K562 (cell line): Measurements from ENCODE around the gene ITPRIP. TPM values are rescaled to one million over a fixed set of nuclear protein-coding genes. Genes with fewer than 3 reads are reported as not detected.

Experiments
- ATAC-seq: fragments of 200-7000 bp; cut with Tn5 transposase; 3 replicates; pipeline ENCODE4 v1.9.1; 2020; ENCODE audit warnings: moderate library complexity
- BruUV-seq: library from RNA; stranded (reverse); fragments of 400-500 nt; replicated peaks from 2 replicates; lab custom pipeline; 2021; lab: Mats Ljungman, UMichigan
- CTCF ChIA-PET: fragments of 300-600 bp; formaldehyde crosslinking; extraction: SDS; loops from one replicate; lab custom pipeline; 2021; ENCODE audit warnings: low intra/inter-chr PET ratio; lab: Yijun Ruan, JAX
- POLR2A ChIA-PET: fragments of 300-600, 350-650 bp; sonication (Branson Sonifier 250); formaldehyde crosslinking; extraction: SDS; loops from one replicate; lab custom pipeline; 2021; ENCODE audit warnings: antibody characterized with exemption, inconsistent platforms; lab: Yijun Ruan, JAX
- DNase-seq, 4 experiments: peaks; one replicate each; pipeline versions ENCODE4 v3.0.0 to v3.0.0-alpha.2; 2011 to 2018; ENCODE audit warnings: low spot score in 3 of 4, mixed read lengths in 3 of 4; ENCODE audit errors: extremely low read depth in 1 of 4
- FAIRE-seq: peaks from 2 replicates; lab custom pipeline; 2011; peaks lifted over from hg19 to GRCh38; lab: Jason Lieb, UNC
- H2AFZ ChIP-seq: 2 replicates; pipeline ENCODE4 v1.6.0; 2011; ENCODE audit warnings: low read depth, low read length, control low read depth, inconsistent platforms
- H3K27ac ChIP-seq: fragments of 200-600 bp; 3 replicates; pipeline ENCODE4 v1.8.0; 2011; ENCODE audit warnings: low read depth, mild to moderate bottlenecking, control low read depth, inconsistent platforms, low read length, moderate library complexity, mixed read lengths; ENCODE audit errors: extremely low read depth
- H3K27me3 ChIP-seq, 2 experiments: fragments of 300-600 bp in 1 of 2; 2 replicates in 1 of 2; 3 replicates in 1 of 2; pipeline versions ENCODE4 v1.6.0 to v1.8.0; 2011; ENCODE audit warnings: inconsistent platforms in 2 of 2, low read length in 2 of 2, mild to moderate bottlenecking in 1 of 2, mixed read lengths in 1 of 2, moderate library complexity in 1 of 2; ENCODE audit not compliant: control insufficient read depth in 2 of 2, insufficient read depth in 2 of 2
- H3K36me3 ChIP-seq: fragments of 300-600 bp; 3 replicates; pipeline ENCODE4 v1.8.0; 2011; ENCODE audit warnings: mild to moderate bottlenecking, low read length, inconsistent platforms; ENCODE audit not compliant: control insufficient read depth, insufficient read depth
- H3K4me1 ChIP-seq, 2 experiments: fragments of 200-600 bp in 1 of 2; replicated peaks in 1 of 2; 2 replicates in 1 of 2; 3 replicates in 1 of 2; pipeline versions ENCODE4 v1.5.1 to v1.8.0; 2011; ENCODE audit warnings: inconsistent platforms in 2 of 2, low read length in 2 of 2, mild to moderate bottlenecking in 1 of 2, mixed read lengths in 1 of 2, moderate library complexity in 1 of 2; ENCODE audit not compliant: control insufficient read depth in 2 of 2, insufficient read depth in 2 of 2
- H3K4me2 ChIP-seq: 2 replicates; pipeline ENCODE4 v1.6.1; 2011; ENCODE audit warnings: low read length, control low read depth, inconsistent platforms, mixed read lengths; ENCODE audit not compliant: insufficient read depth
- H3K4me3 ChIP-seq: fragments of 200-600 bp; sonication (generic), shearing (Covaris generic); 2 replicates; pipeline ENCODE4 v1.5.1; 2016; ENCODE audit warnings: control low read depth, inconsistent platforms
- H3K79me2 ChIP-seq: fragments of 200-600 bp; 3 replicates; pipeline ENCODE4 v1.8.0; 2011; ENCODE audit warnings: low read length, inconsistent platforms; ENCODE audit not compliant: control insufficient read depth, insufficient read depth
- H3K9ac ChIP-seq, 2 experiments: 2 replicates each; pipeline versions ENCODE4 v1.6.0 to v1.6.1; 2011; ENCODE audit warnings: low read depth in 2 of 2, low read length in 2 of 2, control low read depth in 1 of 2, inconsistent platforms in 1 of 2, mild to moderate bottlenecking in 1 of 2, mixed read lengths in 1 of 2; ENCODE audit not compliant: insufficient read depth in 1 of 2
- H3K9me1 ChIP-seq: one replicate; pipeline ENCODE4 v1.6.0; 2011; ENCODE audit warnings: inconsistent platforms, mild to moderate bottlenecking, low read length, moderate library complexity; ENCODE audit not compliant: control insufficient read depth, insufficient read depth
- H3K9me3 ChIP-seq: replicated peaks from 2 replicates; pipeline ENCODE4 v1.5.1; 2011; ENCODE audit warnings: low read depth, low read length, inconsistent platforms; ENCODE audit not compliant: control insufficient read depth, insufficient read depth
- H4K20me1 ChIP-seq: replicated peaks from 2 replicates; pipeline ENCODE4 v1.6.1; 2011; ENCODE audit warnings: low read length, inconsistent platforms, mixed read lengths; ENCODE audit not compliant: control insufficient read depth, insufficient read depth
- CTCF ChIP-seq, 3 experiments: IDR thresholded peaks in 2 of 3; conservative IDR thresholded peaks in 1 of 3; 2 replicates each; pipeline ENCODE4 v1.5.1; 2011 to 2012; ENCODE audit warnings: low read length in 3 of 3, mild to moderate bottlenecking in 3 of 3, control low read depth in 2 of 3, improper control_type of control experiment in 1 of 3, inconsistent platforms in 1 of 3, low read depth in 1 of 3, mixed read lengths in 1 of 3, moderate library complexity in 1 of 3; ENCODE audit not compliant: insufficient read depth in 2 of 3
- ESRRB ChIP-seq: fragments of 250-450 bp; sonication (Bioruptor Pico); IDR thresholded peaks from 2 replicates; pipeline ENCODE4 v1.5.0; 2020; ENCODE audit warnings: mild to moderate bottlenecking, moderate library complexity, borderline replicate concordance
- SMARCB1 ChIP-seq: IDR thresholded peaks from 2 replicates; pipeline ENCODE4 v1.6.1; 2011; ENCODE audit warnings: improper control_type of control experiment, low read depth; ENCODE audit not compliant: insufficient read length
- ZNF184 ChIP-seq: sonication (generic); formaldehyde crosslinking; IDR thresholded peaks from 2 replicates; pipeline ENCODE4 v1.5.0; 2020; ENCODE audit warnings: missing genetic modification reagents
- ZNF318 ChIP-seq, 2 experiments: fragments of 450-650 bp; IDR thresholded peaks; 2 replicates each; pipeline ENCODE4 v1.6.1; 2016; ENCODE audit warnings: mild to moderate bottlenecking in 2 of 2, borderline replicate concordance in 1 of 2, low read depth in 1 of 2, moderate library complexity in 1 of 2
- WGBS: fragments of 100-300 bp; shearing (Covaris generic); methylation state at CpG from one replicate; pipeline ENCODE4 v1.1.6; 2016; ENCODE audit warnings: low coverage, mixed read lengths; ENCODE audit not compliant: insufficient coverage; ENCODE audit errors: missing lambda C conversion rate; 5-methylcytosine and 5-hydroxymethylcytosine counted together
- in situ Hi-C: fragments of 300-500 bp; cut with MboI; formaldehyde crosslinking; loops from 4 replicates; pipeline ENCODE4 v1.15.0; 2018; ENCODE audit warnings: inconsistent platforms, mixed read lengths
- intact Hi-C: fragments of 100-400 bp; cut with micrococcal nuclease; formaldehyde crosslinking; loops from 2 replicates; pipeline ENCODE4 v1.14.2; 2022
- polyA plus RNA-seq, 8 experiments: library from polyadenylated mRNA; depleted of rRNA in 4 of 8; stranded (reverse) in 5 of 8; unstranded in 3 of 8; fragments of >200 nt; fragmentation: Nextera tagmentation in 2 of 8; fragmentation: Illumina TruSeq in 1 of 8; extraction: Ambion mirVana in 2 of 8; extraction: Trizol in 1 of 8; gene quantifications; 2 replicates each; pipeline versions ENCODE4 v1.2.1 to v1.2.3, GENCODE V29; 2011 to 2014; ENCODE audit warnings: inconsistent platforms in 1 of 8, missing spikeins in 1 of 8
- total RNA-seq, 7 experiments: library from RNA; depleted of rRNA in 6 of 7; stranded (reverse); fragments of >200 nt in 6 of 7; fragmentation: Illumina TruSeq in 2 of 7; extraction: Trizol in 2 of 7; gene quantifications; 2 replicates each; pipeline versions ENCODE4 v1.2.1 to v1.2.3, GENCODE V29; 2011 to 2021; ENCODE audit warnings: low replicate concordance in 1 of 7
- TF ChIP-seq, protein P1 (sequence below): fragments of 200-800 bp; sonication (Bioruptor generic); IDR thresholded peaks from 2 replicates; pipeline ENCODE4 v1.6.1; 2017; ENCODE audit warnings: missing genetic modification characterization, missing compliant biosample characterization
- TF ChIP-seq, protein P2 (sequence below): fragments of 250-450 bp; sonication (Bioruptor Pico); IDR thresholded peaks from 2 replicates; pipeline ENCODE4 v1.9.0; 2021; ENCODE audit warnings: mild to moderate bottlenecking, inconsistent platforms

Gene ITPRIP
- total and polyA plus RNA-seq, 9 of the 15 experiments (the other 6 are each of a cell fraction or from before 2014, with no cell fraction given), result 4.4 to 28.5 (median 10.9) TPM

GRCh38 chr10:104262055-104262454 lies 76.2 kb downstream of the ITPRIP start:
- peaks cover 100% of the 10 kb centered on the region for H3K36me3 ChIP-seq
- H3K79me2 ChIP-seq, result peaks cover 68% of the 10 kb centered on the region
- no peaks in the 10 kb centered on the region for H4K20me1 ChIP-seq
- DNase-seq (no peak), ATAC-seq (no peak), FAIRE-seq (no peak)
- H3K9ac ChIP-seq, result no peak overlapping the region
- ChIA-PET POLR2A (interaction anchor here (2.1 kb wide), 1 partner anchor 12 kb away, joined by 12 read pairs; no protein-coding TSS in a partner anchor), CTCF (no interaction called here)
- intact Hi-C loops, result no loop called here
- H3K9me3 ChIP-seq, result no peaks in the 10 kb centered on the region
- no peak overlapping the region for H3K4me3 ChIP-seq
- WGBS, result 68% methylated on average over 5 of the region's 5 CpGs
- peaks cover 7 to 24% of the 10 kb centered on the region in 2 experiments; a peak in 3 of 5 replicates for H3K4me1 ChIP-seq
- no peak overlapping the region for H2AFZ ChIP-seq
- H3K4me2 ChIP-seq, result no peak overlapping the region
- H3K27ac ChIP-seq, result no peak overlapping the region; the same call in 2 of the 3 replicates
- no peaks in the 10 kb centered on the region for H3K27me3 ChIP-seq
- in situ Hi-C loops, result no loop called here
- H3K9me1 ChIP-seq, result no peaks in the 10 kb centered on the region
- BruUV-seq, result no TSS peak
- TF ChIP-seq CTCF (IDR thresholded peaks at IDR 0.05 in 2 of 3, conservative IDR thresholded peaks at IDR 0.05 in 1 of 3; ENCODE audit: insufficient read depth in 2 of 3, low read depth in 1 of 3, low read length in 3 of 3) (no peak), ESRRB (CRISPR knock-in tag) (no peak), SMARCB1 (no peak), ZNF184 (CRISPR knock-in tag) (no peak), ZNF318 (IDR thresholded peaks at IDR 0.05; ENCODE audit: borderline replicate concordance in 1 of 2, low read depth in 1 of 2) (no peak)
- TF ChIP-seq, protein P1, sequence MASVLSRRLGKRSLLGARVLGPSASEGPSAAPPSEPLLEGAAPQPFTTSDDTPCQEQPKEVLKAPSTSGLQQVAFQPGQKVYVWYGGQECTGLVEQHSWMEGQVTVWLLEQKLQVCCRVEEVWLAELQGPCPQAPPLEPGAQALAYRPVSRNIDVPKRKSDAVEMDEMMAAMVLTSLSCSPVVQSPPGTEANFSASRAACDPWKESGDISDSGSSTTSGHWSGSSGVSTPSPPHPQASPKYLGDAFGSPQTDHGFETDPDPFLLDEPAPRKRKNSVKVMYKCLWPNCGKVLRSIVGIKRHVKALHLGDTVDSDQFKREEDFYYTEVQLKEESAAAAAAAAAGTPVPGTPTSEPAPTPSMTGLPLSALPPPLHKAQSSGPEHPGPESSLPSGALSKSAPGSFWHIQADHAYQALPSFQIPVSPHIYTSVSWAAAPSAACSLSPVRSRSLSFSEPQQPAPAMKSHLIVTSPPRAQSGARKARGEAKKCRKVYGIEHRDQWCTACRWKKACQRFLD (CRISPR knock-in tag), result no peak
- TF ChIP-seq, protein P2, sequence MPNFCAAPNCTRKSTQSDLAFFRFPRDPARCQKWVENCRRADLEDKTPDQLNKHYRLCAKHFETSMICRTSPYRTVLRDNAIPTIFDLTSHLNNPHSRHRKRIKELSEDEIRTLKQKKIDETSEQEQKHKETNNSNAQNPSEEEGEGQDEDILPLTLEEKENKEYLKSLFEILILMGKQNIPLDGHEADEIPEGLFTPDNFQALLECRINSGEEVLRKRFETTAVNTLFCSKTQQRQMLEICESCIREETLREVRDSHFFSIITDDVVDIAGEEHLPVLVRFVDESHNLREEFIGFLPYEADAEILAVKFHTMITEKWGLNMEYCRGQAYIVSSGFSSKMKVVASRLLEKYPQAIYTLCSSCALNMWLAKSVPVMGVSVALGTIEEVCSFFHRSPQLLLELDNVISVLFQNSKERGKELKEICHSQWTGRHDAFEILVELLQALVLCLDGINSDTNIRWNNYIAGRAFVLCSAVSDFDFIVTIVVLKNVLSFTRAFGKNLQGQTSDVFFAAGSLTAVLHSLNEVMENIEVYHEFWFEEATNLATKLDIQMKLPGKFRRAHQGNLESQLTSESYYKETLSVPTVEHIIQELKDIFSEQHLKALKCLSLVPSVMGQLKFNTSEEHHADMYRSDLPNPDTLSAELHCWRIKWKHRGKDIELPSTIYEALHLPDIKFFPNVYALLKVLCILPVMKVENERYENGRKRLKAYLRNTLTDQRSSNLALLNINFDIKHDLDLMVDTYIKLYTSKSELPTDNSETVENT, result no peak
